RWPE2 (cell line): Measurements from ENCODE around the gene CALR3.
A peak's percentile ranks its signal among the peaks of the same experiment; 100 is the strongest.
"Not testable (repeated sequence)": the region's sequence is repeated elsewhere in the genome, so short reads cannot be mapped to it uniquely, and the experiment has no call there.

Source experiments
- ATAC-seq: fragments of 200-7000 bp; cut with Tn5 transposase; 3 replicates; pipeline ENCODE4 v1.9.1; 2021; ENCODE audit warnings: low read depth
- DNase-seq: peaks from one replicate; pipeline ENCODE4 v3.0.0-alpha.2; 2020; ENCODE audit warnings: low spot score
- H3K27ac ChIP-seq: fragments of 450-650 bp; 2 replicates; pipeline ENCODE4 v1.5.1; 2017; ENCODE audit warnings: mild to moderate bottlenecking; ENCODE audit not compliant: poor library complexity, severe bottlenecking
- H3K27me3 ChIP-seq: fragments of 250-450 bp; sonication (Bioruptor Pico); 2 replicates; pipeline ENCODE4 v1.5.1; 2021; ENCODE audit warnings: mild to moderate bottlenecking, moderate library complexity; ENCODE audit not compliant: insufficient read depth, poor library complexity, severe bottlenecking
- H3K36me3 ChIP-seq: fragments of 250-450 bp; sonication (Bioruptor Pico); 2 replicates; pipeline ENCODE4 v1.5.1; 2020; ENCODE audit warnings: low read depth, mild to moderate bottlenecking, moderate library complexity
- H3K4me1 ChIP-seq: fragments of 250-450 bp; sonication (Bioruptor Pico); 2 replicates; pipeline ENCODE4 v1.5.1; 2021; ENCODE audit warnings: mild to moderate bottlenecking, moderate library complexity; ENCODE audit not compliant: insufficient read depth, poor library complexity, severe bottlenecking
- H3K4me3 ChIP-seq: fragments of 250-450 bp; sonication (Bioruptor Pico); 2 replicates; pipeline ENCODE4 v1.5.1; 2021; ENCODE audit warnings: mild to moderate bottlenecking, moderate library complexity; ENCODE audit not compliant: severe bottlenecking
- H3K9me3 ChIP-seq: fragments of 250-450 bp; sonication (Bioruptor Pico); 2 replicates; pipeline ENCODE4 v1.5.1; 2021; ENCODE audit warnings: mild to moderate bottlenecking, moderate library complexity; ENCODE audit not compliant: severe bottlenecking
- TF ChIP-seq, protein P1 (sequence below): fragments of 450-650 bp; IDR thresholded peaks from one replicate; pipeline ENCODE4 v1.5.1; 2017; ENCODE audit warnings: mild to moderate bottlenecking, moderate library complexity; ENCODE audit not compliant: poor library complexity, severe bottlenecking

CALR3 gene

DNA sequence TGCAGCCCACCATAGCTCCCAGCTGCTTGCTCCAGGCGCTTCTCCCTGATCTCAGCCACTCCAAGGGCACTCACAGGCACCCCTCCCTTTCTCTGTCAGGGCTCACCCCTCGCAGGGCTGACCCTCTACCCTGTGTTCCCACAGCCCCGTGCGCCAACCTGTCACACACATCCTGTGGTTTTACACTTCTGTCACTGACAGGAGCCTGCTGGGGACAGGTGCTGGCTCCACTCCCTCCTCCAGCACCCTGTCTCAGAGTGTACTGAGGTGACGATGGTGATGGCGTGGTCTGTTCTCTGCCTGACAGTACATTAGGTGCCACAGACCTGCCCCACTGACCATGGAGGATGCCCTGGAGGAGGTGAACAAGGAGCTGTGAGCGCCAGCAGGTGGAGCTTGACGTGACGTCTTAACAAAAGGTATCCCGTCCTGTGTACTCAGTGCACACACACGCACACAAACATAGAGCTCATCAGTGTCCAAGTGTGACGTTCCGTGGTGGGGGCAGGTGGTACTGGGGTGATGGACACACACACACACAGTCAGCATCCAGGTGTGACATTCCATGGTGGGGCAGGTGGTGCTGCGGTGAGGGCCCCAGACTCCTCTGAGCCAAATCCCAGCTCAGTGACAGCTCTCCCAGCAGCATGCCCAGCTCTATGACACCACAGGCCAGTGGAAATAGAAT lies 21.1 kb upstream of the CALR3 start:
- TF ChIP-seq, protein P1, sequence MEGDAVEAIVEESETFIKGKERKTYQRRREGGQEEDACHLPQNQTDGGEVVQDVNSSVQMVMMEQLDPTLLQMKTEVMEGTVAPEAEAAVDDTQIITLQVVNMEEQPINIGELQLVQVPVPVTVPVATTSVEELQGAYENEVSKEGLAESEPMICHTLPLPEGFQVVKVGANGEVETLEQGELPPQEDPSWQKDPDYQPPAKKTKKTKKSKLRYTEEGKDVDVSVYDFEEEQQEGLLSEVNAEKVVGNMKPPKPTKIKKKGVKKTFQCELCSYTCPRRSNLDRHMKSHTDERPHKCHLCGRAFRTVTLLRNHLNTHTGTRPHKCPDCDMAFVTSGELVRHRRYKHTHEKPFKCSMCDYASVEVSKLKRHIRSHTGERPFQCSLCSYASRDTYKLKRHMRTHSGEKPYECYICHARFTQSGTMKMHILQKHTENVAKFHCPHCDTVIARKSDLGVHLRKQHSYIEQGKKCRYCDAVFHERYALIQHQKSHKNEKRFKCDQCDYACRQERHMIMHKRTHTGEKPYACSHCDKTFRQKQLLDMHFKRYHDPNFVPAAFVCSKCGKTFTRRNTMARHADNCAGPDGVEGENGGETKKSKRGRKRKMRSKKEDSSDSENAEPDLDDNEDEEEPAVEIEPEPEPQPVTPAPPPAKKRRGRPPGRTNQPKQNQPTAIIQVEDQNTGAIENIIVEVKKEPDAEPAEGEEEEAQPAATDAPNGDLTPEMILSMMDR = no peak
- H3K36me3 ChIP-seq = peaks cover 47% of the 10 kb centered on the region
- H3K9me3 ChIP-seq = no peaks in the 10 kb centered on the region
- H3K4me1 ChIP-seq = no peaks in the 10 kb centered on the region
- no peaks in the 10 kb centered on the region for H3K27me3 ChIP-seq
- H3K27ac ChIP-seq = no peak overlapping the region
- ATAC-seq (peak; percentile 7; the same call in 1 of the 3 replicates), DNase-seq (no peak)
- H3K4me3 ChIP-seq = no peak overlapping the region

DNA sequence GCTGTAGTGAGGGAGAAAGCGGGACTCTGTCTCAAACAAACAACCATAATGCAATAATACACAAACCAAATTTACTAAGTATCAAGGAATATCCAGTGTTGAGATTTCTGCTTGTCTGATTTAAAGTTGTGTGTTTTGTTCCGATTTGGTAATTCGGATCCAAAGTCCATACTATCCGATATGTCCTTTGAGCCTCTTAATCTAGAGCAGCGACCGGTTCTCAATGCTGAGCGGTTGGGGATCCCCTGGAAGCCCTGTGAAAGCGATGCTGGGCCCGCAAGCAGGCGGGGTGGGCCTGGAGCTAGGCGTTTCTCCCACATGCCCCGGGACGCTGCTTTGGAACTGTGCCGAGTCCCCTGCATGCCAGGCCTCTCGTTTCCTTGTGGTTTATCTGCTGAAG lies 20.4 kb upstream of the CALR3 start:
- DNase-seq = no peak
- TF ChIP-seq, protein P1 = no peak

DNA sequence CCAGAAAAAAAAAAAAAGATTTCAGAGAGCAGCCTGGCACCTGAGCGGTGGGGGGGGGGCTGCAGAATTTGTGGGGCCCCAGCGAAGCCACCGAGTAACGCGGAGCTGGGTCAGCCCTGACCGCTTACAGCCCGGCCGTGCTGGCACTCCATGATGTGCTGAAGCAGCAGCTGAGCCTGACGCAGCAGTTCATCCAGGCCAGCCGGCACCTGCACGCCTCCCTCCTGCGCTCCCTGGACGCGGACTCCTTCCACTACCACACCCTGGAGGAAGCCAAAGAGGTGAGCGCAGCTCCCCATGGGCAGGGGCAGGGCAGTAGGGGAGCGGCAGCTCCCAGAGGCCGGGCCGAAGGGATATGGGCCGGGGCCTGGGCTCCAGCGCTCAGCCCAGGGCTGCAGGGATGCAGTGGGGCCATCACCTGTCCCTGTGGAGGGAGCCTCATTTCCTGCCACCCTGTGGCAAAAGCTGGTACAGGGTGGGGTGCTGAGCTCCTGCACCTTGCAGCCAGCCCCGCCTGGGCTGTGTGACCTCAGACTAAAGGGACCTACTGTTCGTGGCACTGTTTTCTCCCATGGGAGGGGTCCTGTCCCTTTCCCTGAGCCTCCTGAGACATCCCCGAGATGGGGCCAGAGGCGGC lies 18.5 kb upstream of the CALR3 start:
- no peak overlapping the region for H3K4me3 ChIP-seq
- no peaks in the 10 kb centered on the region for H3K4me1 ChIP-seq
- no peaks in the 10 kb centered on the region for H3K9me3 ChIP-seq
- ATAC-seq (peak; percentile 32; the same call in 1 of the 3 replicates), DNase-seq (peak; percentile 54)
- H3K36me3 ChIP-seq = peaks cover 31% of the 10 kb centered on the region
- H3K27ac ChIP-seq = no peak overlapping the region
- TF ChIP-seq, protein P1 = no peak
- no peaks in the 10 kb centered on the region for H3K27me3 ChIP-seq

More for the DNA sequence above, 20.4 kb upstream of the CALR3 start:
- peaks cover 45% of the 10 kb centered on the region for H3K36me3 ChIP-seq
- no peak overlapping the region for H3K4me3 ChIP-seq
- H3K27me3 ChIP-seq = no peaks in the 10 kb centered on the region
- no peaks in the 10 kb centered on the region for H3K9me3 ChIP-seq
- no peak for ATAC-seq
- H3K27ac ChIP-seq = no peak overlapping the region
- H3K4me1 ChIP-seq = no peaks in the 10 kb centered on the region

DNA sequence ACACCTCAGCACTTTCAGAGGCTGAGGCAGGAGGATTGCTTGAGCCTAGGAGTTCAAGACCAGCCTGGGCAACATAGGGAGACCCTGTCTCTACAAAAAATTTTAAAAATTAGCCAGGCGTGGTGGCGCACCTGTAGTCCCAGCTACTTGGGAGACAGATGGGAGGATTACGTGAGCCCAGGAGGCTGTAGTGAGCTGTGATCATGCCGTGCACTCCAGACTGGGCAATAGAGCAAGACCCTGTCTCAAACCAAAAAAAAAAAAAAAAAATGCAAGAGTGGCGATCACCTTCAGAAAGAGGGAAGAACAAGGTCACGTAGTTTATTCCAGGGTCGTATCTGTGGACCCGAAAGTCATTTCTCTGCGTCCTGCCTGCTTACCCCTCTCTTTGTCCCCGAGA lies 16.6 kb upstream of the CALR3 start:
- not testable (repeated sequence) for H3K4me1 ChIP-seq, H3K27ac ChIP-seq, ATAC-seq, H3K4me3 ChIP-seq, DNase-seq, H3K9me3 ChIP-seq, H3K27me3 ChIP-seq
- peaks cover 12% of the 10 kb centered on the region for H3K36me3 ChIP-seq

DNA sequence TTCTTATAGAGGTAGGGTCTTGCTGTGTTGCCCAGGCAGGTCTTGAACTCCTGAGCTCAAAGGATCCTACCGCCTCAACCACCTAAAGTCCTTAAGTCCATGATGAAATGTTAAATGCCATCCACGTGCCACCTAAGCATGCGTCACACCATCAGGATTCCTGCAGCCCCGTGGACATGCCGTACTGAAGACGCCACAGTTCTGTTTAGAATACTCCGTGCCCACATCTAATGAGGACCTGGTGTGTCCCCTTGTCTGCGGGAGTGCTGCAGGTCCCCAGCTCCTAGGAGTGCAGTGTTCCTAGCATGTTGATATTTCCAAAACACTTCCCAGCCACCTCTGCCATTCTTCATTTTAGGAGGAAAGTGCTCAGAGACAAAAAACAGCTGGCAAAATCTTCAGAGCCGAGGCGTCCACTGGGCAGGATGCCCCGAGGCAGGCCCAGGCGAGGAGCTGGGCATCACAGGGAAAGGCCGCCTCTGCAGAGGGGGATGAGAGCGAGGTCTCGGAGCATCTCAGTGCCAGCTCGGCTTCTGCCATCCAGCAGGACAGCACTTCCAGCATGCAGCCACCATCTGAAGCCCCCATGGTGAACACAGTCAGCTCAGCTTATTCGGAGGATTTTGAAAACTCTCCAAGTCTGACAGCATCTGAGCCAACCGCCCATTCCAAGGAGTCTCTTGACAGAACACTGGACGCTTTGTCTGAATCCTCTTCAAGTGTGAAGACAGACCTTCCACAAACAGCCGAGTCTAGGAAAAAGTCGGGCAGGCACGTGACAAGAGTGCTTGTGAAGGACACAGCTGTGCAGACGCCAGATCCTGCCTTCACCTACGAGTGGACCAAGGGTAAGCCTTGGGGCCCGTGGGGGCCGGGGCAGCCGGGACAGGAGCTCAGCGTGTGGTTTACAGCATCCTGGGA lies 13.4 kb upstream of the CALR3 start:
- no peak overlapping the region for H3K4me3 ChIP-seq
- H3K27me3 ChIP-seq = no peaks in the 10 kb centered on the region
- H3K4me1 ChIP-seq = no peaks in the 10 kb centered on the region
- ATAC-seq (no peak), DNase-seq (no peak)
- no peak overlapping the region for H3K27ac ChIP-seq
- H3K9me3 ChIP-seq = no peaks in the 10 kb centered on the region
- peaks cover 9% of the 10 kb centered on the region for H3K36me3 ChIP-seq
- TF ChIP-seq, protein P1 = no peak
